GM12892 (cell line): ENCODE data around the gene ERCC4.

ENCODE experiments used
- POLR2A ChIP-seq: IDR thresholded peaks from 2 replicates; pipeline ENCODE4 v1.6.1; 2011; ENCODE audit warnings: low read depth, low read length, control low read depth
- TAF1 ChIP-seq: IDR thresholded peaks from 2 replicates; pipeline ENCODE4 v1.6.1; 2011; ENCODE audit warnings: low read depth, mild to moderate bottlenecking, control low read depth, low read length, borderline replicate concordance

DNA sequence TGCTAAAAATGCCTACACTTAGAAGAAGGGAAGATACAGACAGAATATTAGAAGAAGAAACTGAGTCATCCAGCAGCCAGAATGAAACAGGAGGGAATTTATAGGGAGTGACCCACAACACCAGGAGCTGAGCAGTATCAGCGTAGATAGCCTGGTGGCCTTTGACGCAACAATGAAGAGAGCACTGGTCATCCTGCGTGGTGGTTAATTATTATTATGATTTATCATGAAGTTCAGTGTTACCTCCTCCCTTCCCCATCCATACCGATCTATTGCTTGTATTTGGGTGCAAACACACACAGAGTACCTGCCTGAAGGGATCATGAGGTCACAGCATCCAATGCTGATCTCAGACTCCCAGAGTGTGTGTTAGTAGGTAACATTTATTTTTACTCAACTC, 38.5 kb downstream of the ERCC4 start:
- TF ChIP-seq TAF1 (no peak), POLR2A (no peak)
